Mucosa of rectum (tissue), 2 donors: ENCODE measurements around the gene POLR2L.

ENCODE experiments used
- H3K27ac ChIP-seq, 2 donors: one replicate each; pipeline ENCODE4 v1.7.0; 2013; ENCODE audit warnings: inconsistent platforms in 2 of 2, low read depth in 2 of 2, low read length in 2 of 2
- H3K27me3 ChIP-seq, 2 donors: one replicate each; pipeline ENCODE4 v1.7.0; 2013; ENCODE audit warnings: low read length in 2 of 2; ENCODE audit not compliant: control insufficient read depth in 2 of 2, insufficient read depth in 2 of 2
- H3K36me3 ChIP-seq, 2 donors: one replicate each; pipeline ENCODE4 v1.7.0; 2013; ENCODE audit warnings: low read length in 2 of 2; ENCODE audit not compliant: control insufficient read depth in 2 of 2, insufficient read depth in 2 of 2
- H3K4me1 ChIP-seq, 2 donors: one replicate each; pipeline ENCODE4 v1.7.0; 2013; ENCODE audit warnings: low read length in 2 of 2, mild to moderate bottlenecking in 1 of 2; ENCODE audit not compliant: control insufficient read depth in 2 of 2, insufficient read depth in 2 of 2
- H3K4me3 ChIP-seq, 2 donors: one replicate each; pipeline ENCODE4 v1.7.0; 2013; ENCODE audit warnings: low read length in 2 of 2
- H3K9ac ChIP-seq, 2 donors: one replicate each; pipeline ENCODE4 v1.7.0; 2013; ENCODE audit warnings: low read length in 2 of 2, low read depth in 1 of 2, mild to moderate bottlenecking in 1 of 2
- H3K9me3 ChIP-seq, 2 donors: one replicate each; pipeline ENCODE4 v1.7.0; 2013; ENCODE audit warnings: low read length in 2 of 2; ENCODE audit not compliant: control insufficient read depth in 2 of 2
- donor health status: healthy.
- donor health status: Normal muscosa, but diverticular disease.

The POLR2L gene

DNA sequence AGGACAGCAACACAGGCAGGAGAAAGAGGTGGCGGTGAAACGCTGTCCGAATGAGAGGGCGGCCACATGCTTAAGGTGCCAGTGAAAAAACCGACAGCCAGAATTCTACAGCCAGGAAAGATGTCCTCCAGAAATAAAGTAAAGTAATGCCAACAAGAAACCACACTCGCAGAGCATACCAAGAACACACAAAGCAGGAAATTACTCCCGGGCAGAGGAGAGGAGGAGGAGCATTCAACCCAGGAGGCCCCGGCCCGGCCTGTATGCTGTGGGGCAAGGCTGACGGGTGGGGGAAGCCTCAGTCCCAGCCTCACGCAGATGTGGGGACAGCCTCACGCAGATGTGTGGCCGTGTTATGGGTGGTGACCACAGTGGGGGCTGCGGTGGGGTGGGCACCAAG lies 40.3 kb upstream of the POLR2L start:
- Histone ChIP-seq H3K27me3 (no peaks in the 10 kb centered on the region), H3K36me3 (peaks cover 12 to 13% of the 10 kb centered on the region in 2 donors), H3K4me1 (no peaks in the 10 kb centered on the region), H3K4me3 (no peak overlapping the region), H3K27ac (no peak overlapping the region), H3K9me3 (no peaks in the 10 kb centered on the region), H3K9ac (no peak overlapping the region)

DNA sequence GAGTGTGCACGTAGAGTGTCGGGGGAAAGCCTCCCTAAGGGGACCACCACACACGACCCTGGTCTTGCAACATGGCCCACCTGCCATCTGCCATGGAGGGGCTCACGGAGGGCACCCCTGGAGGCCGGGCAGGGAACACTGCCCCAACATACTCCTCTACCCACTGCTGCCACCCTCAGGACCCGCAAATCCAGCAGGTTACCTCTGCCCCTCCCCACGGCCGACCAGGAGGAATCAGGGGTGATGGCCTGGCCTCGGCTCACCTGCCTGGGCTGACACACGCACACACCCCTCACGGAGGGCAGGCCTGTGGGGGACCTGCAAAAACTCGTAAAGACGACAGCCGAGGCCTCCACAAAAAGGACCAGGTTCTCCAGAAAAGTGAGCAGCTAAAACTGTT lies 38.1 kb upstream of the POLR2L start:
- Histone ChIP-seq H3K36me3 (peaks cover 0 to 6% of the 10 kb centered on the region in 2 donors), H3K4me3 (no peak overlapping the region), H3K4me1 (no peaks in the 10 kb centered on the region), H3K27ac (no peak overlapping the region), H3K27me3 (no peaks in the 10 kb centered on the region), H3K9ac (no peak overlapping the region), H3K9me3 (no peaks in the 10 kb centered on the region)

DNA sequence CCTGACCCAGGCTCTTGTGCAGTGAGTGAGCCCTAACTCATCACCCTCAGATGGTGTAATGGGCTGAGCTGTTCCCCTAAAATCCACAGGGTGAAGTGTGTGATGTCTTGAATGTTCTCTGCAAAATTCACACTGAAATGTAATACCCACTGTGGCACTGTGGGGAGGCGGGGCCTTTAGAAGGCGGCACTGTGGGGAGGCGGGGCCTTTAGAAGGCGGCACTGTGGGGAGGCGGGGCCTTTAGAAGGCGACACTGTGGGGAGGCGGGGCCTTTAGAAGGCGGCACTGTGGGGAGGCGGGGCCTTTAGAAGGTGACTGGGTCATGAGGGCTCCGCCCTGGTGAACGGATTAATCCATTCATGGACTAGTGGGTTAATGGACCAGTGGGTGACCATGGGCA lies 35.2 kb upstream of the POLR2L start:
- Histone ChIP-seq H3K9me3 (no peaks in the 10 kb centered on the region), H3K9ac (no peak overlapping the region), H3K27me3 (no peaks in the 10 kb centered on the region), H3K27ac (no peak overlapping the region), H3K4me3 (no peak overlapping the region), H3K4me1 (no peaks in the 10 kb centered on the region), H3K36me3 (peaks cover 0 to 4% of the 10 kb centered on the region in 2 donors)

DNA sequence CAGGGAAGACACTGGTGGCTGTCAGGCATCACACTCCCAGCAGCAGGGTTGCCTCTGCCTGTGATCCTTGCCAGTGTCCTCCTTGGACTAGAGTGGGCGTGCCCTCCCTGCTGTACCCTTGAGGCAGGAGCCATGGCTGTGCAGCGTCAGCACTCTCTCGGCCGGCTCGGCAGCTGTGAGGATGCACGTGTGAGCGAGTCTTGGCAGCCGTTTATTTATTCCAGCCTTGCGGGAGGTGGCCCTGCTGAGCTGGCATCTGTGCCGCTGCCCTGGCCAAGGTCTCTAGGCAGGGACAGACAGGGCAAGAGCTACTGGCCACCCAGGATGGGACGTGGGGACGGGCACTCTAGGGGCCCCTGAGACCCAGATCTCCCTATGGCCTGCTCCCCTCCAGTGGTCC lies 34.2 kb upstream of the POLR2L start:
- Histone ChIP-seq H3K4me3 (no peak overlapping the region), H3K4me1 (no peaks in the 10 kb centered on the region), H3K27ac (no peak overlapping the region), H3K9me3 (no peaks in the 10 kb centered on the region), H3K27me3 (no peaks in the 10 kb centered on the region), H3K36me3 (peaks cover 0 to 4% of the 10 kb centered on the region in 2 donors), H3K9ac (no peak overlapping the region)

DNA sequence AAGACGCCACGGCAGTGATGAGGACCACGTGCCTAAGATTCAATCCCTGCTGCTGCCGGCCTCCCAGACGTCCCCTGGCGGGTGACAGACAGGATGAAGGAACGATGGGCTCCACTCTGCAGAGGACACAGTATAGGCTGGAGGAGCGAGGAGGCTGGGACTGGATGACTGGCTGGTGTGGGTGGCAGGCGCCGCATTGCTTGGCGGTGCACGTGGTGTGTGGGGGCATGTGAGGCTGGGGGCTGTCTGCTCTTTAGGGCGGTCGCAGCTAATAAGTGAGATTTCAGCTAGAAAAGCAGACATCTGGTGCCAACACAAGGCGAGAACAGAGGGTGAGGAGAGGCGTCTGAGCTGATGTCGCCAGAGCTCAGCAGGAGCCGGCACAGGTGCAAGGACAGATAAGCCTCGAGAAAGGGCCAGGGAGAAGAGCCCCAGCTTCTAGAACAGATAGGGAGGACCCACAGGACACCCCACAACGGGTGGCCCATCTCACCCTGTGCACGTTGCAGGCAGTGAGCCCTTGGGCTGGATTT lies 33.5 kb upstream of the POLR2L start:
- H3K4me1 ChIP-seq = no peaks in the 10 kb centered on the region
- peaks cover 0 to 4% of the 10 kb centered on the region in 2 donors for H3K36me3 ChIP-seq
- no peak overlapping the region for H3K27ac ChIP-seq
- no peaks in the 10 kb centered on the region for H3K9me3 ChIP-seq
- H3K27me3 ChIP-seq = no peaks in the 10 kb centered on the region
- H3K9ac ChIP-seq = no peak overlapping the region
- no peak overlapping the region for H3K4me3 ChIP-seq

DNA sequence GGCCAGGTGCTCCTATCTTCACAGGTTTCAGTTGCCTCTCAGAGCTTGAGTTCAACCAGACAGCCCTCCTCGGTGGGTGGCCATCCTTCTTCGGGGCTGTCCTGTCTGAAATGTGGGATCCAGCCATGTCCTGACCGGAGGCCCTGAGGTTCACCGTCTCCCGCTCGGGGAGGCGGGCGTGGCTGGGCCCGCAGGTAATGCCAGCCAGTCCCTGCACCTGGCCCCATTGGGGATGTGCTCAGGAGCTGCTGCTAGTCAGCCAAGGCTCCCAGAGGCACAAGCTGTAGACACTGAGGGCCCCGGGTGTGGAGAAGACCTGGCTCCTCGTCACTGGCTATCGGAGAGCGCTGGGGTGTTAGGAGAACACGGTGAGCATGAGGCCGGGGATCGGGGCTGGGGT lies 32.9 kb upstream of the POLR2L start:
- Histone ChIP-seq H3K4me3 (no peak overlapping the region), H3K36me3 (peaks cover 0 to 4% of the 10 kb centered on the region in 2 donors), H3K4me1 (no peaks in the 10 kb centered on the region), H3K9me3 (no peaks in the 10 kb centered on the region), H3K27me3 (no peaks in the 10 kb centered on the region), H3K9ac (no peak overlapping the region), H3K27ac (no peak overlapping the region)

DNA sequence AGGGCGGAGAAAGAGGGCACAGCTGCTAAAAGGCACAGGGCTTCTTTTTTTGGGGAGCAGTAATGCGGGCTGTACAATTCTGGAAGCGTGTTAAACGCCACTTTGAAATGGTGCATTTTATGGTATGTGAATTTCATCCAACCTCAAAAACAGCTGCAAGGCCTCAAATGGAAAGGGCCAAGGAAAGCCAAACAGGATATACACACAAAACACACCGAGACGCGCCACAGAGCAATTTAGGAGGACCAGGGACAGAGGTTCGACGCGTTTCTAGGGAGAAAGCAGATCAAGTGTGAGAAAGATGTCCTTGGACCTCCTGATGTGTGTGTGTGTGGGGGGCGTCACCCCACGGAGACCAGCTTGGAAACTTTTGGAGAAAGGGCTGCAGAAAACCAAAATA lies 31.4 kb upstream of the POLR2L start:
- H3K9ac ChIP-seq = no peak overlapping the region
- H3K36me3 ChIP-seq = peaks cover 0 to 4% of the 10 kb centered on the region in 2 donors
- no peak overlapping the region for H3K27ac ChIP-seq

DNA sequence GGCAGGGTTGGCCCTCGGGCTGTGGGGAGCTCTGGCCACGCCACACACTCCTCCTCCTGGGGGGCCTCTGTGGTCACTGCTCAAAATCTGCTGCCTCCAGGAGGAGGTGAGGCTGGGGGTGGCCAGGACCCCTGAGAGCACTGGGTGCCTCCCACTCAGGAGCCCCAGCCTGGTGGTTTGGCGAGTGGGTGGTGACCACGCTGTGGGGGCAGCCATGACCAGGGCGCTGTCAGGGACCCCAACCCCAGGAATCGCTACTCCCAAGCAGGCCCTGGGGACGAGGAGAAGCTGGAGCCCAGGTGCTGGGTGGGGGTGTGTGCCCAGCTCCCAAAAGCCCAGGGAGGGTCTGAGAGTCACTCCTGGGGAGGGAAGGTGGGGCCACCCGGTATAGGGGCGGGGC lies 30.5 kb upstream of the POLR2L start:
- no peaks in the 10 kb centered on the region for H3K27me3 ChIP-seq
- H3K4me1 ChIP-seq = no peaks in the 10 kb centered on the region
- H3K9me3 ChIP-seq = no peaks in the 10 kb centered on the region
- no peak overlapping the region for H3K9ac ChIP-seq
- H3K4me3 ChIP-seq = no peak overlapping the region
- H3K36me3 ChIP-seq = peaks cover 3 to 4% of the 10 kb centered on the region in 2 donors
- no peak overlapping the region for H3K27ac ChIP-seq

More for the DNA sequence above, 31.4 kb upstream of the POLR2L start:
- H3K4me1 ChIP-seq = no peaks in the 10 kb centered on the region
- no peaks in the 10 kb centered on the region for H3K27me3 ChIP-seq
- no peaks in the 10 kb centered on the region for H3K9me3 ChIP-seq
- no peak overlapping the region for H3K4me3 ChIP-seq

DNA sequence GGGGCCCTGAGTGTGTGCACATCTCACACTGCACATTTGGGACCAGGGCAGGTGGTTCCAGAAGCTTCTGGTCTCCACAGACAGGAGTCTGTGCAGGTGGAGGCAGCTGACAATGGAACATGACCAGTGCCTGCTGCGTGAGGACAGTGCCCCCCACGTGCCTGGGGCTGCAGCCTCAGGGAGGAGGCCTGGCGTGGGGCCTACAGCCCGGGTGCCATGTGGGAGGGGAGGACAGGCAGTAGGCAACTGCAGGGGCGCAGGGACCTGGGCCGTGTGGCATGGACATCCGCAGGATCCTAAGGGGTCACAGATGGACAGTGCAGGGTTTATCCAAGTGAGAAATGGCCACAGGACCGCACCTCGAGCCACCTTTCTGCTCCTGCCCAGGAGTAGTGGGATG lies 29.1 kb upstream of the POLR2L start:
- H3K36me3 ChIP-seq = peaks cover 2 to 3% of the 10 kb centered on the region in 2 donors
- no peak overlapping the region for H3K27ac ChIP-seq
- H3K4me1 ChIP-seq = no peaks in the 10 kb centered on the region
- no peak overlapping the region for H3K4me3 ChIP-seq
- H3K9me3 ChIP-seq = no peaks in the 10 kb centered on the region
- no peaks in the 10 kb centered on the region for H3K27me3 ChIP-seq
- H3K9ac ChIP-seq = no peak overlapping the region

DNA sequence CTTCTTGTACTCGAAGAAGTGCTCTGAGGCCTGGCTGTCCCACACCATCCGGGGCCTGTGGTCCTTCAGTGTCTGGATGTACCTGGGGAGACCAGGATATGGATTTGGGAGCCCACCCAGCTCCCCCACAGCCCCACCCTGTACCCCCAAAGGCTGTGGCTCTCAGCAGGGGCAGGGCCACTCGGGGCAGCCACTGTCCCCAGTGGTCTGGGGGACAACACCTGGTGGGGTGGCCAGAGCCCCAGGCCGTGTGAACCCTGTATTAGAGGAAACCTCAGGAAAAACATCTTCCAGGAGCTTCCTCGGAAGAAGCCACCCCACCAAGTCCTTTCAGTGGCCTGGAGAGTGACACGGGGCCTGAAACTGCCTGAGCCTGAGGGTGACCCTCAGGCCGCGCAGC lies 28.1 kb upstream of the POLR2L start:
- H3K4me1 ChIP-seq = no peaks in the 10 kb centered on the region
- H3K9me3 ChIP-seq = no peaks in the 10 kb centered on the region
- H3K4me3 ChIP-seq = no peak overlapping the region
- peaks cover 0 to 3% of the 10 kb centered on the region in 2 donors for H3K36me3 ChIP-seq
- no peak overlapping the region for H3K9ac ChIP-seq
- peaks cover 0 to 3% of the 10 kb centered on the region in 2 donors for H3K27me3 ChIP-seq
- H3K27ac ChIP-seq = no peak overlapping the region

DNA sequence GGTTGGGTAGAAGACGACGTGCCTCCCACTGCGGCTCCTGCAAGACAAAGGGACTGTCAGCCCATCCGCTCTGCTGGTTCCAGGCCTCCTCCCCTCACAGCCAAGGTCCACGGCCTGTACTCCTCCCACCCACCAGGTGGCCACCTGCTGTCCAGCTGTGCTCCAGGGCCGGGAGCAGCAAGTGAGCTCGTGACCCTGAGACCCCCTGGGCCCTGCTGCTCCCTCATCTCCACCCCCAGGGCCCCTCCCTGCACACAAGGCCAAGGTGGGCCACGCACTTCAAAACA lies 27.7 kb upstream of the POLR2L start:
- Histone ChIP-seq H3K4me1 (no peaks in the 10 kb centered on the region), H3K9ac (no peak overlapping the region), H3K27me3 (peaks cover 0 to 5% of the 10 kb centered on the region in 2 donors), H3K9me3 (no peaks in the 10 kb centered on the region), H3K4me3 (no peak overlapping the region), H3K36me3 (peaks cover 0 to 3% of the 10 kb centered on the region in 2 donors), H3K27ac (no peak overlapping the region)
